ENCODE measurements around the gene MRPL11.

MRPL11 gene

DNA sequence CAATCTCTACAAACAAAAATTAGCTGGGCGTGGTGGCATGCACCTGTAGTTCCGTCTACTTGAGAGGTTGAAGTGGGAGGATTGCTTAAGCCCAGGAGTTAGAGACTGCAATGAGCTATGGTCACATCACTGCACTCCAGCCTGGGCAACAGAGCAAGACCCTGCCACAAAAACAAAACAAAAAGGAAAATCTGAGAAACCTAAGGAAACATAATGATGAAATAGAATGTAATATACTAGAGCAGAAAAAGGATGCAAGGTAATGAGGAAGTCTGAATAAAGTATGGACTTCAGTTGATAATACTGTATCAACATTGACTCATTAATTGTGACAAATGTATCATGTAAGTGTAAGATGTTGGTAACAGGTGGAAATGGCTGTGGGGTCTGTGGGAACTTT lies 9.7 kb downstream of the MRPL11 start:
- DNase-seq = no peak

DNA sequence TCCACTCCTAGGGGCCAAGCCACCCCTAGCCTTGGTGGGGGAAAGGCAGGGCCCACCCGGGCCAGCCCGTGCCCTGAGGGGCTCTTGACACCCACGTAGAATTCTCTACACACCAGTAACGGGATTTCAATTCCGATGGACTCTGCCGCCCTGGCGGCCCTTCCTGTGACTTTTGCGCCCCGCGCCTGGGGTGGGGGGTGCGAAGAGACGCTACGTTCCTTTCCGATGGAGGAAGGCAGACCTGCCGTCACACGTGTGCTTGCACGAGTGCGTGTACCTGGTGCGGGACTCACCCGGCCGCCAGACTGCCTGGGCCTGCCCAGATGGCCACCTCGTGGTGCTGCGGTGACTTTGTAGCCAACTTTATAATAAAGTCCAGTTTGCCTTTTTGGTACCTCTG lies 12.3 kb downstream of the MRPL11 start:
- DNase-seq = no peak

DNA sequence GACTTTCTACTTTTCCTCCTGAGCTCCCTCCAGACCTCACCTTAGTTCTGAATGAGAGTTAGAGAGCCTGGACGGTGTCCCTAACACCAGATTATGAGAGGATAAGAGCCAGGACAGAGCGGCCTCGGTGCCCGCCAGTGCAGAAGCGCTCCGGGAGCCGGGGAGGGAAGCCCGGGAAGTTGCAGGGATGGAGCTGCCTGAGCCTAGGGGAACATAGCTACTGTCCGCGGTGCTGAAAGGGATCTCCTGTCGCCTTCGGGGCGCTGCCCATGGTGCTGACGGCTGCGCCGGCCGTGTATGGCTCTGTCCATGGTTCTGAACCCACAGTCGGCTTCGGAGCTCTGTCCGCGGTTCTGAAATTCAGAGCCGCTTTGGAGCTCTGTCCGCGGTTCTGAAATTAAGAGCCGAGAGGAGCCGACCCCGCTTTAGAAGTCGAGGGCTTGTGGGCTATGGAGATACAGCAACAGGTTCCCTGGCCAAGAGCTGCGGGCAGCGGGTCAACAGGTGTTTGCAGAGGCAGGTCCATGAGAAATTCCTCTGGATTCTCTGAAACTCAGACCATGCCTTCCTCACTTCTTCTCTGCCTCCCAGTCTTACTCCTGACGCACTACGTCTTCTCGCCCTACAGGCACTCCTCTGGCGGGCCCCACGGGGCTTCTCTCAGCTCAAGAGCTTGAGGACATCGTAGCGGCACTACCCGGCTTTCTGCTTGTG lies 17.0 kb downstream of the MRPL11 start:
- DNase-seq = no peak

DNA sequence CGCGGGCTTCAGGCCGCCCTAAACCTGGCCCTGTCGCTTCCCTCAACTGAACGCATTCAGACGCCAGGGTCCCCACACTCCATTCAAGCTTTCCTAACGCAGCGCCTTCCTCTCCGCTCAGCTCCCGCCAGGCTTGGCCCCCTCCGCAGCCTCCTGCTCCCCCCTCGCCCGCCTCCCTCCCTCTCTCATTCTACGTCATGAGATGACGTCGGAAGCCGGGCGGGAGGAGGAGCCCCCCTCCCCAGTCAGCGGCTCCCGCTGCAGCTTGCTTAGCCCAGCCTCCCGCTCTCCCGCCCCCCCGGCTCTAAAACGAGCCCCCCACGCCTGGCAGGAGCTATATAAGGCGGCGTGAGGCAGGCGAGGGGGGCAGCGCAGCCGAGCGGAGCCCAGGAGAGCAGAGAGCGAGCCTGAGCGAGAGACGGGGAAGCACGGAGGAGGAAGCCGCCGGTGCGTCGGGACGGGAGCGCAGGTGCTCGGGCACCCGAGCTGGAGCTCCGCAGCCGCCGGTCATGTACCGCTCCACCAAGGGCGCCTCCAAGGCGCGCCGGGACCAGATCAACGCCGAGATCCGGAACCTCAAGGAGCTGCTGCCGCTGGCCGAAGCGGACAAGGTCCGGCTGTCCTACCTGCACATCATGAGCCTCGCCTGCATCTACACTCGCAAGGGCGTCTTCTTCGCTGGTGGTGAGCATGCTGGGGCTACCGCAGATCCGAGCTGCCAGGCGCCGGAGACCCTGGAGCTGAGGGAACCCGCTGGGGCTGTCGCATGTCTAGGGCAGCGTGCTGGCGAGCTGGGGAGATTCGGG lies 17.8 kb downstream of the MRPL11 start, which contains the start of gene NPAS4:
Gene NPAS4 (plus strand): TSS at position 365 of the 806 bp plus-strand sequence. CDS start 145 bp downstream, at position 510.
- DNase-seq = peak; percentile 68 to 83

DNA sequence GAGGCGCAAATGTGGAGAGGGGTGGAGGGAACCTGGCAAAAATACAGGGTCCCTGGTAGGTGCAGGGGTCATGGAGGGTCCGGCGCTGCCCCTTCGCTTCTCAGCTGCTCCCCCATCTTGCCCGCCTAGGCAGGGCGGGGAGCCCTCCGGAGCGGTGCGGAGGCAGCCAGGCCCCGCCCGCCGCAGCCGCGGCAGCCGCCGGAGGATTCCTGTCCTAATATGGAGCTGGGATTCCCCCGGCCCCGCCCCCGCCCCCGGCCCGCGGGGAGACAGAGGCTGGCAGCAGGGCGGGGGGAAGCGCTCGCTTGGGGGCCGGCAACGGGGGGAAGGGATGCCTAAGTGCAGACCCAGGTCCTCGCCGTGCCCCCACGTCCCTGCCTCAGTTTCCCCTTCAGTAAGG lies 18.8 kb downstream of the MRPL11 start:
- peak in 1 of 2 experiments; percentile 45 for DNase-seq

DNA sequence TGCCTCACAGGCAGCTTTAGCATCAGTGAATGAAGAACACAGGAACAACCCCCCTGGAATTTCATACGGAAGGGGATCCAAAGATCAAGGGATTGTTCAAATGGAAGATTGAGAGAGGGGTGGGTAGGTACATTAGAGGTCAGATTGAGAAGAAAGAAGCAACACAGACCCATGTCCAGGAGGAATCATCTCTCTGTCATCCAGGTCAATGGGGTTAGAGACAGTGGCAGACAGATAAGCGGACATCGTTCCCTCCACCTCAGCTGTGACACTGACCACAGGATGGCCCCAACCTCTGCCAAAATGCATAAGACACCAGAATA lies 19.7 kb downstream of the MRPL11 start:
- no peak for DNase-seq

DNA sequence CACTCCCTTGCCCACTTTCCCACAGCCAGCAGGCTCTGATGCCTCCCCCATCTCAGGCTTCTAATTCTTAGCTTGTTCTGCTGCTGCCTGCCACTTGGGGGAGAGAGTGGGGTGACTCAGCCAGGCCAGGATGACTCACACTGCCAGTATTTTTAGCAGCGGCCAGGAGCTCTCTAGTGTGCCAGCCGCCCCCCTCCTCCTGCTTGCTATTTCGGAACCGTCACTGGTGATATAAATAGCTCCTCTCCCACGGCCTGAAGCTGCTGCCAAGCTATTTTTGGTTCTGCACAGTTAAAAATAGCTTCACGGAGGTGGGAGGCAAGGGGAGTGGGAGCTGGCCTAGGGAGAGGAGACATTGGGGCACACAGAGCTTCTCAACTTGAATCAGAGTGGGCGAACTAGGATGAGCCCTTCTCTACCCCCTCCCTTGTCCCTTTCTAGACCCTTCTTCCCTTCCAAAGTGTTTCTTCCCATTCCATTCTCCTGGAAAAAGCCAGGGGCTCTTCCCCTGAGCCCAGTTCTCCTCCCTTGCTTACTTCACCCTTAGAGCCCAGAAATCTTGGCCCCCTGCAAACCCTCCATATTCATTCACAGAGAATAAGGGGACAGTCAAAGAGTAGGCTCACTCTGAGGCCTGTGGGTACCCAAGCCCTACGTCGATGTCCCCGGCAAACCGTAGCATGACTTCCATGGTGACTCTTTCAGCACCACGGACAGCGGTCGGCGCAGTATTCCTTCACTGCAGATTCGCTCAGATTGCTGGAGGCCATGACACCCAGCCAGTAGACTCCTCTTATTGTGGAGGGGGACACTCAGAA lies 20.3 kb downstream of the MRPL11 start:
- DNase-seq = peak; percentile 81 to 91

DNA sequence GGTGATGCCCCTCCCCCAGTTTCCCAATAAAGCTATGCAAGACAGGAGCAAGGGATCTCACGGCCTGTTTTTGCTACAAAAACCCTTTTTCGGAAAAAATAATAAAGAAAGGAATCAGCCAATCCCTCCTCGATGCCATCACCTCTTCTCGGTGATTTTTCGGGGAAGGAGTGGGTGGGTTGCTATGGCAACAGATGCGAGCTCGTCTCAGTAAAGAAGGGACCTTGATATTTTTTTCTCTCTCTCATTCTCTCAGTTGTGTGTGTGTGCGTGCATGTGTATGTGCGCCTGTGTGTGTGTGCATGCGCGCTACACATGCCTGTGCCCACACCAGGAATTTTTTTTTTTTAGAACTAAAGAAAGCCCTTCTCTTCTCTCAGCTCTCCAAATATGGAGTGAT lies 21.6 kb downstream of the MRPL11 start:
- no peak for DNase-seq

DNA sequence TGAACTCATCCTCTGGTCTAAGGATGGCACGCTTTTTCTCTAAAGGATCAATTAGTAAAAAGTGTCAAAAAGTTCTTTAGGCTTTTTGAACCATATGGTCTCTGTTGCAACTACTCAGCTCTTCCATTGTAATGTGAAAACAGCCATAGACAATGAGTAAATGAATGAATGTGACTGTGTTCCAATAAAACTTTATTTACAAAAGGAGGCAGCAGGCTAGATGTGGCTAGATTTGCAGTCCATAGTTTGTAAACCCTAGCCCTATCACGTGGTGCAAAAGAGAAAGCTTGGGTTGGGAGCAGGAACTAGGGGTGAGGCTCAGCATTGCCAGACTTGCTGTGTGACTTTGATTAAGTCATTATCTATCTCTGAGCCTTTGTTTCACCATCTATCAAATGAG lies 23.2 kb downstream of the MRPL11 start:
- no peak for DNase-seq

DNA sequence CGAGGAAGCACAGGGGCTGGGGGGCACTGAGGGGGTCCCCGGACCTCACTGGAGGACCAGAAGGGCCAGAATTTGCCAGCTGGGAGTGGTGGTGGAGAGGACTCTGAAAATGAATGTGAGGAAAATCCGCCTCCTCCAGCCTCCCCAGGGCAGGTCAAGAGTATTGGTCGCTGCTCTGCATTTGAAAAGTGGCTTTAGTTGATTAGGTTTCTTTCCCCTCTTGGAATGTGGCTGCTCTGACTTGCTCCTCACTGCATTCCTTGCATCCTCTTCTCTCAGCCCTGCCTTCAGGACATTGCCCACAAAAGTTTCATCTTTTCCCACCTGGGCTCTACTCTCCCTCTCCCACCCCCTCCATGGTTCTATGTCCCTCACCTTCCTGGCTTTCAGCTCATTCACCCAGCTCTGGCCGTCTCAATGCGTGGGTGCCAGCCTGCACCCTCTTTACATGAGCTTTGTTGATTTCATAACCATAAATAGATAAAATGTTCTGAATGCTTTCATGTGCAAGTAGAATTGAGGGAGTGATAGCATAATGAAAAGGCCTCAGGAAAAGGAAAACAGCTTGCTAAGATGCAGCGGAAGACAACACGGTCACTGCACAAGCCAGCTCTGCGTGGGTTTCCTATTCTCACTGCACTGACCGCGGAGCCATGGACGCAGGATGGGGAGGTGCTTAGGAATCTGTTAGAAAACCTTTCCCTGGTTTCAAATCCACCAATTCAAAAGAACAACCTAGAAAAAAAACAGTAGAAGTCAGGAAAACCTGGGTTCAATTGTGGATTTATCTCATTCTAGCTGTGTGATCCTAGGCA lies 24.3 kb downstream of the MRPL11 start:
- DNase-seq = no peak

DNA sequence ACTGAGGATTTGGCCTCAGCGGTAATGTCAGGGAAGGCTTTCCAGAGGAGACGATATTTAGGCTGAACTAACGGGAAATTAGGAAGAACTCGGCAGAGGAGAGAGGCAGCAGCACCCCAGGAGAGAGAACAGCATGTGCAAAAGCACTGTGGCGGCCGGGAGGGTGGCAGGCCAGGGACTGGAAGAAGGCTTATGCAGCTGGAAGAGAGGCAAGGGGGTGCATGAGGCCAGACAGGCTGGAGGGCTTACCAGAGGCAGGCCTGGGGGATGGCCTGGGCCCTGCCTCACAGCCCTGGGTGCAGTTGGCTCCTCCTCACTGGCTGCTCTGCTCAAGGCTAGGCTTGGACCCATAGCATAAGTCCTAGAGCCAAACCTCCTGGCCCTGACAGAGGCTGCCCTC lies 25.5 kb downstream of the MRPL11 start:
- DNase-seq = no peak

DNA sequence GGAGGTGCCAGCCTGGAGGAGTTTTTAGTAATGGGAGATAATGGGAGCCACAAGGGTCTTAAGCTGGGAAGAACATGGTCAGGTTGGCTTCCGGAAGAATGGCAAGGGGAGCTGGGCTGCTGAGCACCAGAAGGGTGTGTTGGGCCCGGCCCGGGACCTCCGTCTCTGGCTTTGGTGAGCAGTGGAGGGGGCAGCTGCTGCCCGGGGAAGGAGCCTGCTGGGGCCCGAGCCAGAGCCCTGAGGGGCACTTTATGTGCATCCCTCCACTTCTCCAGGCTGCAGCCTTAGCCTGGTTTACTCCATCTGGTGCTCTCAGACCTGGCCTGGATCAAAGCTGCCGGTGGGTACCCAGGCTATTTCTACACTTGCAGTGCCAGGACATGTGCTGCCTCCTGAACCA lies 26.5 kb downstream of the MRPL11 start:
- DNase-seq = no peak

DNA sequence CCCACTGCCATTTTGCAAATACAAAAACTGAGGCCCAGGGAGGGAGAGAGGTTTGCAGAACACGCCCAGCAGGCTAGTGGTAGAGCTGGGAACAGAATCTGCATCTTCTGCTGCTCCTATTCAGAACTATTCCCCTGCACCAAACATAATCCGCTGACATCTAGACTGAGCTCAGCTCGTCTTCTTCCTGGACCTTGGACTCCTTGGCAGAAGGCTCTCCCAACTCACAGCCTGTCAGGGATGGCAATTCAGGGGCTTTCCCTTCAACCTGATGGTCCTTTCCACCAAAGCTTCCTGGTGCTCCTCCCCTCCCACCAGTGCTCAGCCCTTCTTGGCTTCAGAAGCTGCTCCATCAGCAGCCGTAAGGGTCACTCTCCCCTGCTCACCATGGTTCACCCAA lies 27.3 kb downstream of the MRPL11 start:
- DNase-seq = no peak

DNA sequence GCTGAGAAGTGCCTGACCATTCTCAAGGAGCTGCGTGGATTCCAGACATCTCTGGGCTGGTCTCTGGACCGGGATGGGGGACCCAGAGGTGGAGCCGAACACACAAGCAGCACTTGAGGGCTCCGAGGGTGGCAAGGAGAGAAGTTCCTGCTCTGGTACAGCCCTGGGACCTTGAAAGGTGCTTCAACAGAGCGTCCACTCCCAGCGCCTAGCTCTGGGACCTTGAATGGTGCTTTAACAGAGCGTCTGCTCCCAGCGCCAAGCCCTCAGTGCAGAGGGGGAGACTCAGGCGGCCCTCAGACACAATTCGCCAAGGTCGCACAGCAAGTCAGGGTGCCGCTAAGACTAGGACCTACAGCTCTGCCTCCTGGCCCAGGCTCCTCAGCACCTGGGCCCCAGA lies 28.5 kb downstream of the MRPL11 start:
- no peak for DNase-seq

DNA sequence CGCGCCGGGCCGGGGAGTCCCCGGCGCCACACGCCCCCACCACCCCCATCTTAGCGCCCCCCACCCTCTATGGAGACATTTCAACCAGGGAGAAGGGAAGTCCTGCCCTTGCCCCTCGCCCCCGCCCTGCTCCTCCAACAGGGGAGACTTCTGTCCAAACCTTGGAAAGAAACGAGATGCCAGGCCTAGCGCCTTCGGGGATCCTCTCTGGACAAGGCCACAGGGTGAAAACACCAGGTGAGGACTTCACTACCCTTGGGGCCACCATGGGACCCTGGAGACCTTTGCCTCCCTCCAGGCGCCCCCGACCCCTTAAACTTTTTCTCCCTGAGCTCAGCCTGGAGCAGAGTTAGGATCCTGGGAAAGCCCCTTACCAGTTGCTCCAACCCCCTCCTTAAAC lies 29.4 kb downstream of the MRPL11 start:
- no peak for DNase-seq

DNA sequence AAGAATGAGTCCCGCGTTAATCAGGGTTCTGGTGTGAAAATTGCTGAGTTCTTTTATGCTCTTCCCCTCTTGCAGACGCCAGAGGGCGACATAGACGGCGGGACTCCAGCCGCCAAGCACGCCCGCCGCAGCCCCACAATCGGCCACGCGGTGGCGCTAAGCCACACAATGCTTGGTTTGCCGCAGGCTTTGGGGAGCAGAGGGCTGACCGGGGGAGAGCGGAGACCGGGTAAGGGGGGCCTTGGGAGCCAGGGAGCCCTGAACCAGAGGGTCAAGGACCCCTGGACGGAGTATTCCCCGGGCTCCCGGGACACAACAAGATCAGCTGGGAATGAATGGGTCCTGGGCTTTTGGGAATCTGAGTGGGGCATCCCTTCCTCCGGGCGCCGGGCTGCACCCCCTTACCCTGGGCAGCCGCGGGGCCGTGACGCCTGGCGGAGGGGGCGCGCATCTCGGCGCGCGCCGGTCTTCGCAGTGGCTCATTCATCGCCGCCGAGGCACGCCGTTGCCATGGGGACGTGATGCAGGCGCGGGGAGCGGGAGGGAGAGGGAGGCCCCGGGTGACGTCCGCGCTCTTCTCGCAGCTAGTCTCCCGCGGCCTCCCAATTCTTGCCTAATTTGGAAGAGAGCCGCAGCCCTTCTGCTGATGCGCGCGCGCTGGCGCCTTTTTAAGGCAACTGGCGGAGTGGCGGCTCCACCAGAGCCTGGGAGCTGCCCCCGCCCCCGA lies 30.0 kb downstream of the MRPL11 start:
- peak; percentile 77 to 91 for DNase-seq

DNA sequence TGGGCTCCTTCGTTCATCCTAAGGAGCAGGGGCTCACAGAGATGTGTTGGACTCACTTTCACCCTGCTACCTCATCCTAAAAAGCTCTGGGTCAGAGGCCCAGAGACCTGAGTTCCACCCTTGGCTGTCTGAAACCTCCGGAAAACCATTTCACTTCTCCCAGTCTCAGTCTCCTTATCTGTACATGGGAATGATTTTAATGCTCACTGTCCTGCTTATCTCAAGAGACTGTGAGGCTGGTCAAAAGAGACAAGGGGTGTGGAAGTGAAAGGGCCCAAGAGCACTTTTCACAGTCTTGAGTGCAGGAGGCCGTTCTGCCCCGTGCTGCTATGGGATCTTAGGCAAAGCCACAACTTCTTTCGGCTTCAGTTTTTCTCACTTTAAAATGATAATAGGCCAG lies 31.0 kb downstream of the MRPL11 start:
- DNase-seq = no peak

DNA sequence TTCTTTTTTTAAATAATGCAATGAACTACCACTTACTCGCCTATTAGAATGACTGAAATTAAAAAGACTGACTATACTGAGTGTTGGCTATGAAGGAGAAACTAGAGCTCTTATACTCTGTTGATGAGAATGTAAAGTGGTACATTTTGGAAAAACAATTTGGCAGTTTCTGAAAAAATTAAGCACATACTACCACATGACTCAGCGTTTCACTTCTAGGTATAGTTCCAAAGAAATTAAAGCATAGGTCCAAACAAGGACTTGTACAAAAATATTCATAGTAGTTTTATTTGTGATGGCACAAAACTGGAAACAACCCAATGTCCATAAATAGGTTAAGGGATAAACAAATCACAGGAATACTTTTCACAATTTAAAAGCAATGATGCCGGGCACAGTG lies 44.7 kb downstream of the MRPL11 start:
- no peak for DNase-seq

DNA sequence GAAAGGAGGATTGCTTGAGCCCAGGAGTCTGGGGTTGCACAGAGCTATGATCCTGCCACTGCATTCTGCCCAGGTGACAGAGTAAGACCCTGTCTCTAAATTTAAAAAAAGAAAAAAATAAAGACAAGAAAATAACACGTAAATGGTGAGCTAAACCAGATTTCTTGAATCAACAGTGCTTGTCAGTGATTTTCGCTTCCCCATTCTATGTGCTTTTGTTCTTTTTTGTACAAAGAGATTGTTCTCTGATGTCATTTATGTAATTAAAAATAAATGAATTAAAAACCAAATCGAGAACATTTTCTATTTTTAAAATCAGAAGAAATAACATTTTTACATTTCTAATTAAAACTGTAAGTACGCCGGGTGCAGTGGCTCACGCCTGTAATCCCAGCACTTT lies 47.3 kb downstream of the MRPL11 start:
- DNase-seq = no peak

DNA sequence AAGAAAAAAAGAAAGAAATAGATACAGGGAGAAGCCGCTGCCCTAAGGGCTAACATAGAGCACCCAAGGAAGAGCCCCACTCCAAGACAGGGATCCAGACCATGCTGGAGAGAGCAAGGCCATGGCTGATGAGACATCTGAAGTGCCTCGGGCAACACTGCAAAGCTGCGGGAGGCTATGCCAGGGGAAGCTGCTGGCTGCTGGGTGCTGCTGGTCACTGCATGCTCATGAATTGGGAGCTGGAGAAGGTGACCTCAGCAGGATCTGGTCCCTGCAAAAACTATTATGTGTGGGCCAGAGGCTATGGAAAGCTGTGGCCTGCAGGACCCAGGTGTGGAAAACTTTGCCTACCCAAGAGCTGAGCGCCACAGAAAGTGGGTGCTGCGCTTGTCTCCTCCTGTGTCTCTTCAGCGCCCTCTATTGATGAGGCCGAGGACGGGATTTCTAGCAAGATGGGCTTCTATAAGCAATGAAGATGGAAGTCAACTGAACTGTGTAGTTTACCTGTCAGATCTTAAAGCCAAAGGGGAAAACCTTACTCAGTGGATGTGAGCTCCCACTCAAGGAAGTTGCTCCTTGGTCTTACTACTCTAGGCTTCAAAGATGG lies 49.8 kb downstream of the MRPL11 start:
- DNase-seq = peak; percentile 86 to 88

Measured in SHP77 (cell line).